GM12892 (cell line): ENCODE measurements around the gene GON7.

Experiments used
- DNase-seq: peaks from one replicate; pipeline ENCODE4 v3.0.0; 2011; ENCODE audit not compliant: insufficient read length
- FAIRE-seq: peaks from 2 replicates; lab custom pipeline; 2011; peaks lifted over from hg19 to GRCh38; lab: Jason Lieb, UNC
- POLR2A ChIP-seq: IDR thresholded peaks from 2 replicates; pipeline ENCODE4 v1.6.1; 2011; ENCODE audit warnings: low read depth, low read length, control low read depth
- POLR2AphosphoS5 ChIP-seq: IDR thresholded peaks from 2 replicates; pipeline ENCODE4 v1.6.1; 2011; ENCODE audit warnings: low read depth, low read length, control low read depth
- TAF1 ChIP-seq: IDR thresholded peaks from 2 replicates; pipeline ENCODE4 v1.6.1; 2011; ENCODE audit warnings: low read depth, mild to moderate bottlenecking, control low read depth, low read length, borderline replicate concordance

Gene GON7

DNA sequence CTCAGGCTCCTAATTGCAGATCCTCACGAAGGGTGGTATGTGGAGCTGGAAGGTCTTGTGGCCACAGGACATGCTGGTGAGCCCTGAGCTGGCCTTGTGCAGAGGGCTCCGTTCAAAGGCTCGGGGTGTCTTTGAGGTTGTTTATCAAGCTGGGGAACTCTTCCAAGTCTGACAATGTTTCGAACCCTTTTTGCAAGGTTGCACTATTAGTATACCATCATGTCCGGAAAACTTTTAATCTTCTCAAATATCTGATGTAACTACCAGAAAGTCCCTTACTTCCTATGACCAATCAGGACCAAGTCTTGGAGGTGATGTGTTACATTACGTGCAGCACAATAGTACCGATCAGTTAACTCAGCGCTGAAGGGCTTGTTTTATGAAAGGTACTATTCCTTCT is 21.7 kb upstream of the GON7 start:
- FAIRE-seq (no peak), DNase-seq (no peak)
- no peak for TF ChIP-seq POLR2A
- TF ChIP-seq TAF1: no peak
- TF ChIP-seq POLR2AphosphoS5: no peak

DNA sequence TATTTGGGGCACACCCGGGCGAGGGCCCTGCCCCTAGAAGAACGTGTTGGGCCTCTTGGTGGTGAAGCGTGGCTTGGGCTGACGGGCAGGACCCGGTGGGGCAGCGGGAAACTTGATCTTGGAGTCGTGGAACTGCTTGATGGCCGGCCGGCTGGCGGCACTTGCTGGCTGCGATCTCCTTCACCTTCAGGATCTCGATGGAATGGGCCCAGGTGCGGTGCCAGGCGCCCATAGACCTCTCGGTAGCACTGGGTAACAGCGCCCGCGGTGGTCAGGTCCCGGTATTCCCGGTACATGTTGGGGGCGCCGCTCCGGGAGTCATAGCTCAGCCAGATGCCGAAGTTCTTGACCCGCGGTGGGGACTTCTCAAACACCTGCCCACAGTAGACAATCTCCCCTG is 16.7 kb upstream of the GON7 start:
- TF ChIP-seq POLR2AphosphoS5: no peak
- DNase-seq (no peak), FAIRE-seq (no peak)

DNA sequence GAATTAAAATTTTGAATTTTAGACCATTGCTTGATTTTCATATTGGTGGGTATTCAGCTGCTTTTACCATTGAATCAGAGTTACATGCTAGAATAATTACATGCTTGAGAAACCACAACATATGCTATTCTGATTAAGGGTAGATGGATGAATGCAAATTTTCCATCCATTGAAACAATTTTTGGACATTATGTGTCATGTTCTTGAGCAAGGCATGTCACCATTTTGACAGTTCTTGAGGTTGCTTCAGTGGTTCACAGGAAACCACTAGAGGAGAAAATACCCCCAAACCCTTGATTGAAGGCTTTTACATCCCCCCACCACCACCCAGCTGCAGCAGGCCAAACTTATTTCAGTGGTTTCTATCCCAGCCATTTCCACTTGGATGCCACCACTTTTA is 13.6 kb upstream of the GON7 start:
- no peak for DNase-seq
- TF ChIP-seq POLR2A (no peak), POLR2AphosphoS5 (no peak), TAF1 (no peak)
- no peak for FAIRE-seq

DNA sequence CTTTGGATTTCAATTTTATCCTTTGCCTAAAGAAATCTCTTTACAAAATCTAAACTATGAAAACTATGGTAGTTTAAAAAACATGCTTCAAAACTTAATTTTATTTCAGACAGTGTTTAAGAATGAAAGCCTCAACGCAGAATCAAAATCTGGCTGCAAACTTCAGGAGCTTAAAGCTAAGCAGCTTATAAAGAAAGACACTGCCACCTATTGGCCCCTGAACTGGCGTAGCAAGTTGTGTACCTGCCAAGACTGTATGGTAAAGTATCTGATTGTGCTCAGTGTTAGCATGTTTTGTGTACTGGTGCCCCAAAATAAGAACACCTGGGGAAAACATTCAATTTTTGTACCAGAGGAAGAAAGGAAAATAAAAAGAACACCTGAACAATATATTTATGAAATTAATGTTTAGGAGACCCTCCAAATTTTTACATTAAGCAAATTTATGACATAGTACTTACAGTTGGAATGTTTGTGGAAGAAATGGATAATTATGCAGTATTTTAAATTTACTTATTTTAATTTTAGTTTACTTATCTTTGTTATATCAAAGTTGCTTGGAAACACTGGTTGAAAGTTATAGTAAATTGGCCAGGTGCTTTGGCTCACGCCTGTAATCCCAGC is 12.3 kb upstream of the GON7 start:
- no peak for TF ChIP-seq POLR2A
- TF ChIP-seq TAF1: no peak
- TF ChIP-seq POLR2AphosphoS5: no peak
- FAIRE-seq (peak; percentile 65), DNase-seq (no peak)

DNA sequence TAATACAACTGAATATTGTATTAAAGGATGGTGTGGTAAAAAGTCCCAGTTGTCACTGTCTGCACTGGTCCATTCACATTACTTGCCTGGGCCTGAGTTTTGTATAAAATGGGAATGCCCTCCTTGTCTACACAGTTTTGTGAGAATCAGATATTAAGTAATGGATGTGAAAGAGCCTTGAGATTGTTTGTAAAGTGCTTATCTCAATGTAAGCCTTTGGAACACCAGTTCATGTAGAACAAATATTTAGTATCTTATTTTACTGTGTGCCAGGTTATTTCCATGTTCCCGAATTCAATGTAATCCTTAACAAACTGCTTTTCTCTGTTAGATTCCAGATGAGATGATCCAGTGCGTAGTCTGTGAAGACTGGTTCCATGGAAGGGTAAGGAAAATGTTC is 7.7 kb upstream of the GON7 start:
- no peak for TF ChIP-seq POLR2A
- TF ChIP-seq POLR2AphosphoS5: no peak
- TF ChIP-seq TAF1: no peak
- FAIRE-seq: no peak
- DNase-seq: no peak

DNA sequence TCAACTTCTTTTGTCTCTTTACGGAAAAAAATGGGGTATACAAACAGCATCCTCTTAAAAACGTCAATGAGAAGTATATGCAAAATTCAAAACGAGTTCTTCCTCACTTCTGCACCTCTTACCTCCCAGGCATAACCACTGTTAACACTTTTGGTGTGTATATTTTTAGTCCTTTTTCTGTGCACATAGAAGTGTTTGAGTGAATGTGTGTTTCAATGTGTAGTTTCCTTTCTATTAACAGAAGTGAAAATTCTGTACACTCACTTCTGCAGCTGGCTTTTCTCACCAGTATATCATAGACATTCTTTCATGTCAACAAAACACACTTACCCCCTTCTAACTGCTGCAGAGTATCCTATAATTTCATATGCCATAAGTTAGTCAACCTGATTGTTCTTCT is 5.6 kb upstream of the GON7 start:
- DNase-seq (no peak), FAIRE-seq (peak; percentile 62)
- TF ChIP-seq POLR2A (no peak), TAF1 (no peak), POLR2AphosphoS5 (no peak)

DNA sequence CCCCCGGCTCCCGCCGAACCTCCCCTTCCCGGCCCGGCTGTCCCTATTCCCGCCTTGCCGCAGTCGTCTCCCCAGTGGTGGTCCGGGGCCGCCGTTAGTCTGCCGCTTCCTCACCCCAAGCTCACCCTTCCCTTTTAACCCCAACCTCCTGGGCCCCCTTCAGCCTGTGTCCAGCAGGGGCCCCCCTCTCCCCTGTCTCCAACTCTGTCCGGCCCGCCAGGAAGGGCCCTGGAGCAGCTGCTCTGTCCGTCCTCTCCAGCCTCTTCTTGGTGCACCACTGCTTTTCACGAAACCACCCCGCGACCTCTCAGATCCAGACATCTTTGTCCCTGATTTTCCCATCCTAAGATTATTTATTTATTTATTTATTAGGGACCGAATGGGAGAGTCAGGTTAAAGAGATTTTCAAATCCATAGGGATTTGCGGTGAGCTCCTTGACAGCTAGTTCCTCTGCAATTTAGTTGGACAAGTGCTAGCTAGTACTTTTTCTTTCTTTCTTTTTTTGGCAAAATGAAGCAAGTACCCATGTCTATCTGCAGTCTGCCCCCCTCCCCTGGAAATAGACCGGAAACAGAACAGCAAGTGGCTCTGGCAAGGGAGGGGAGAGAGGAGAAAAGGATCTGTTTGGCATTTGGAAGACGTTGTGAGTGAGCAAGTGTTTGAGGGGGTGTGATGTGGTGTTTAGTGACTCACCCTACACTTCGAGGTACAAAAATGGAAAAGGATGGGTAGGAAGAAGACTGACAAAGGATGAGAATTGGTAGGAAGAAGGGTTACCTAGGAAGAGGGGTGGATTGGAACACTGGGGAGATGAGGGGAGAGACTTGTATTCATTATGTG is 823 bp upstream of the GON7 start:
- TF ChIP-seq TAF1: no peak
- DNase-seq (no peak), FAIRE-seq (peak; percentile 21)

DNA sequence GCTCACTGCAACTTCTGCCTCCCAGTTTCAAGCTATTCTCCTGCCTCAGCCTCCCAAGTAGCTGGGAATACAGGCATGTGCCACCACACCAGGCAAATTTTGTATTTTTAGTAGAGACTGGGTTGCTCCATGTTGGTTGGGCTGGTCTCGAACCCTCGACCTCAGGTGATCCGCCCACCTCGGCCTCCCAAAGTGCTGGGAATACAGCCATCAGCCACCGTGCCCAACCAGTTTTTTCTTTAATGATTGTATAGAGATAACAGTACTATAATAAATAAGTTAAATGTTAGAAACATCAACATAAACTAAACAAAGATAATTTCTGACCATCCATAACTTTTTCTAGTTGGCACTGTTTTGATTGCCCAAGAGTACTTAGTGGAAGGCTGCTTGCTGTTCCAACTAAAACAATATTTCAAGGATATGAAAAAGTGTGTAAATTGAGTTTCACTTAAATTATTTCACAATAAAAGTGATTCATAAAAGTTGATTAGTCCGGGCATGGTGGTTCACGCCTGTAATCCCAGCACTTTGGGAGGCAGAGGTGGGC is 5.6 kb downstream of the GON7 start:
- FAIRE-seq: no peak

DNA sequence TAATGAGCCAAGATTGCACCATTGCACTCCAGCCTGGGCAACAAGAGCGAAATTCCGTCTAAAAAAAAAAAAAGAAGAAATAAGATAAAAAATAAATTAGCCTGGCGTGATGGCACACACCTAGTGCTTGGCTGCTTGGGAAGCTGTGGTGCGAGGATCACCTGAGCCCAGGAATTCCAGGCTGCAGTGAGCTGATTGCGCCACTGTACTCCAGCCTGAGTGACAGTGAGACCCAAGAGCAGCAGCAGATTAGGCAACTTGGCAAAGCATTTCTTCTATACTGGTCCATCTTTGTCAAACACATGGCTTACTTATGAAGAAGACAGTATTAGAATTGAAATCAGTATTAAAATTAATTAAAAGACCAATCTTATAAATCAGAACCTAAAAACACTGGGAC is 6.3 kb downstream of the GON7 start:
- no peak for TF ChIP-seq POLR2A
- no peak for TF ChIP-seq TAF1
- TF ChIP-seq POLR2AphosphoS5: no peak
- FAIRE-seq (no peak), DNase-seq (no peak)

More for the DNA sequence above, 5.6 kb downstream of the GON7 start:
- TF ChIP-seq TAF1: no peak
- TF ChIP-seq POLR2A: no peak
- no peak for TF ChIP-seq POLR2AphosphoS5
- no peak for DNase-seq

DNA sequence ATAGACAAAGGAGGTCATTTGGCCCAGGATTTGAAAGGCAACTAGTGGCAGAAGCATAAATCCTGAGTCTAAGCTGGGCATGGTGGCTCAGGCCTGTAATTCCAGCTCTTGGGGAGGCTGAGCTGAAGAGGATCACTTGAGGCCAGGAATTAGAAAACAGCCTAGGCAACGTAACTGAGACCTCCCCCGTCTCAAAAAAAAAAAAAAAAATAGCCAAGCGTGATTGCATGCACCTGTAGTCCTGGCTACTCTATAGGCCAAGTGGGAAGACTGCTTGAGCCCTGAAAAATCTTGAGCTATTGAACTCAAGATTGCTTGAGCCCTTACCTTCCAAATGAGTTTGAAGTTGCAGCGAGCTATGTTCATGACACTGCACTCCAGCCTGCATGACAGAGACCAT is 7.8 kb downstream of the GON7 start:
- DNase-seq (no peak), FAIRE-seq (no peak)
- TF ChIP-seq POLR2AphosphoS5 (no peak), TAF1 (no peak), POLR2A (no peak)

DNA sequence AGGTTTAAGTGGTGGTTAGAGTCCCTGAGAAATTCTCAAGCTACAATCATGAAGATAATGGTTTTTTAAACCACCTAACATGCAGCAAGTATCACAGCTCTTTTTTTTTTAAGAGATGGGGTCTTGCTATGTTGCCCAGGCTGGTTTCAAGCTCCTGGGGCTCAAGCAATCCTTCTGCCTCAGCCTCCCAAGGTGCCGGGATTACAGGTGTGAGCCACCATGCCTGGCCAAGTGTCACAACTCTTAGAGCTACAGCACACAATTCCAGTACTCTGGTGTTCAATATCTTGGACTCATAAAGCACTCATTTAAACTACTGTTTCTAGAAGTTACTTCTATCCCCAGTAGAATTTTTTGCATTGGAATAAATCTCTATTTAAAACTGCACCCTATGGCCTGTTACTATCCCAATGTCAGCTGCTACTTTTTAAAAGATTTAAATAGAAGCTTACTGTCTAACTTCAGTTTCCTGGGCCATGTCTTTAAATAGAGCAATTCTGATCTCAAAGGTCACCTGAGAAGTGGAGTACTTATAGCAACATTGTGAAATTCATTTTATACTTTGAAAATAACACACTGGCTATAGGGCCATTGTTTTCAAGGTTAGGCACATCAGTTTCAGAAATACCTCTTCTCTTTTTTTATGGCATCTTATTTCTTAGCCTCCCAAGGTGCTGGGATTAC is 11.4 kb downstream of the GON7 start:
- no peak for TF ChIP-seq POLR2AphosphoS5
- no peak for TF ChIP-seq POLR2A
- no peak for TF ChIP-seq TAF1
- DNase-seq (no peak), FAIRE-seq (no peak)
